HepG2 (cell line): ENCODE results near the gene PPP2R2D. TPM values are rescaled to one million over a fixed set of nuclear protein-coding genes. Genes with fewer than 3 reads are reported as not detected.

Experiments used
- CBX5 ChIP-seq: sonication (generic); formaldehyde crosslinking; IDR thresholded peaks from 2 replicates; pipeline ENCODE4 v1.4.0; 2020; ENCODE audit warnings: missing genetic modification reagents, borderline replicate concordance
- HES4 ChIP-seq: sonication (generic); formaldehyde crosslinking; IDR thresholded peaks from 2 replicates; pipeline ENCODE4 v1.9.0; 2021; ENCODE audit warnings: mild to moderate bottlenecking, missing genetic modification reagents, borderline replicate concordance
- HNRNPLL ChIP-seq: fragments of 200-400 bp; formaldehyde crosslinking; IDR thresholded peaks from 2 replicates; pipeline ENCODE4 v1.6.1; 2017; ENCODE audit warnings: mild to moderate bottlenecking, low read depth, low read length; ENCODE audit not compliant: poor library complexity, severe bottlenecking
- KDM6A ChIP-seq: IDR thresholded peaks from 2 replicates; pipeline ENCODE4 v1.6.1; 2016; ENCODE audit warnings: low read depth
- MAFG ChIP-seq: sonication (generic); formaldehyde crosslinking; IDR thresholded peaks from 2 replicates; pipeline ENCODE4 v1.5.1; 2020; ENCODE audit warnings: mild to moderate bottlenecking, missing genetic modification reagents
- MBNL3 ChIP-seq: fragments of 250-450 bp; sonication (Bioruptor Pico); conservative IDR thresholded peaks from 2 replicates; pipeline ENCODE4 v1.8.0; 2022; ENCODE audit warnings: mild to moderate bottlenecking, inconsistent platforms
- MTF2 ChIP-seq: sonication (generic); formaldehyde crosslinking; IDR thresholded peaks from 2 replicates; pipeline ENCODE4 v1.5.0; 2020; ENCODE audit warnings: missing genetic modification reagents, borderline replicate concordance
- MXD4 ChIP-seq: IDR thresholded peaks from 2 replicates; pipeline ENCODE4 v1.6.1; 2016; ENCODE audit warnings: mild to moderate bottlenecking, missing biosample characterization, missing genetic modification reagents
- SIN3B ChIP-seq: fragments of 150-350 bp; IDR thresholded peaks from 2 replicates; pipeline ENCODE4 v1.6.1; 2014; ENCODE audit warnings: low read length
- SMC3 ChIP-seq: IDR thresholded peaks from 2 replicates; pipeline ENCODE4 v1.6.1; 2011; ENCODE audit warnings: low read length, improper control_type of control experiment
- TCF7L2 ChIP-seq: IDR thresholded peaks from 2 replicates; pipeline ENCODE4 v1.6.1; 2011; ENCODE audit warnings: mild to moderate bottlenecking, low read depth, low read length, moderate library complexity
- TGIF2 ChIP-seq: IDR thresholded peaks from 2 replicates; pipeline ENCODE4 v1.6.1; 2016; ENCODE audit warnings: control low read depth, missing compliant biosample characterization
- XRCC5 ChIP-seq: fragments of 200-400 bp; formaldehyde crosslinking; optimal IDR thresholded peaks from 2 replicates; pipeline ENCODE3; 2017; ENCODE audit warnings: mild to moderate bottlenecking, low read length
- ZBTB33 ChIP-seq: sonication (generic); formaldehyde crosslinking; IDR thresholded peaks from 2 replicates; pipeline ENCODE4 v1.4.0; 2020; ENCODE audit warnings: missing genetic modification reagents
- ZFP1 ChIP-seq: IDR thresholded peaks from 2 replicates; pipeline ENCODE4 v1.6.1; 2016
- ZKSCAN8 ChIP-seq: IDR thresholded peaks from 2 replicates; pipeline ENCODE4 v1.6.1; 2016; ENCODE audit warnings: borderline replicate concordance, missing genetic modification reagents, missing compliant biosample characterization
- ZMAT3 ChIP-seq: sonication (generic); formaldehyde crosslinking; conservative IDR thresholded peaks from 2 replicates; pipeline ENCODE4 v1.7.0; 2021; ENCODE audit warnings: missing genetic modification reagents
- ZNF260 ChIP-seq: sonication (generic); formaldehyde crosslinking; IDR thresholded peaks from 2 replicates; pipeline ENCODE4 v1.4.0; 2020; ENCODE audit warnings: missing genetic modification reagents, low read depth, mild to moderate bottlenecking, borderline replicate concordance
- ZNF337 ChIP-seq: sonication (generic); formaldehyde crosslinking; IDR thresholded peaks from 2 replicates; pipeline ENCODE4 v1.5.1; 2020; ENCODE audit warnings: missing genetic modification reagents, low read depth, mild to moderate bottlenecking, borderline replicate concordance
- ZNF839 ChIP-seq: sonication (generic); formaldehyde crosslinking; IDR thresholded peaks from 2 replicates; pipeline ENCODE4 v1.4.0; 2020; ENCODE audit warnings: missing genetic modification reagents, mild to moderate bottlenecking, borderline replicate concordance
- ZNF883 ChIP-seq: sonication (generic); formaldehyde crosslinking; IDR thresholded peaks from 2 replicates; pipeline ENCODE4 v1.5.1; 2020; ENCODE audit warnings: mild to moderate bottlenecking, missing genetic modification reagents; ENCODE audit errors: not compliant biosample characterization
- polyA plus RNA-seq, 8 experiments: library from polyadenylated mRNA; depleted of rRNA in 3 of 8; stranded (reverse) in 7 of 8; unstranded in 1 of 8; fragments of >200 nt; fragmentation: Illumina TruSeq in 4 of 8; extraction: Trizol in 4 of 8; gene quantifications; 2 replicates each; pipeline versions ENCODE4 v1.2.1 to v1.2.3, GENCODE V29; 2011 to 2016; ENCODE audit warnings: low read depth in 4 of 8, missing spikeins in 1 of 8, mixed read lengths in 1 of 8; ENCODE audit not compliant: insufficient read depth in 1 of 8
- total RNA-seq, 5 experiments: library from RNA; depleted of rRNA; stranded (reverse); fragments of >200 nt; fragmentation: Illumina TruSeq; extraction: Trizol; gene quantifications; 2 replicates each; pipeline ENCODE4 v1.2.3, GENCODE V29; 2016; ENCODE audit warnings: low read depth in 1 of 5
- TF ChIP-seq, protein P1 (sequence below): sonication (generic); formaldehyde crosslinking; IDR thresholded peaks from 2 replicates; pipeline ENCODE4 v1.4.0; 2020; ENCODE audit warnings: missing genetic modification reagents; ENCODE audit errors: not compliant biosample characterization
- TF ChIP-seq, protein P2 (sequence below): sonication (generic); formaldehyde crosslinking; IDR thresholded peaks from 2 replicates; pipeline ENCODE4 v1.4.0; 2020; ENCODE audit warnings: missing genetic modification reagents
- TF ChIP-seq, protein P3 (sequence below): sonication (generic); formaldehyde crosslinking; IDR thresholded peaks from 2 replicates; pipeline ENCODE4 v1.4.0; 2020; ENCODE audit warnings: missing genetic modification reagents, borderline replicate concordance
- TF ChIP-seq, protein P4 (sequence below): sonication (generic); formaldehyde crosslinking; IDR thresholded peaks from 2 replicates; pipeline ENCODE4 v1.4.0; 2020; ENCODE audit warnings: missing genetic modification reagents

PPP2R2D gene
- total and polyA plus RNA-seq, 2 of the 13 experiments (the other 11 are each of a cell fraction or from before 2014, with no cell fraction given), result 32.7 to 33.2 TPM

DNA sequence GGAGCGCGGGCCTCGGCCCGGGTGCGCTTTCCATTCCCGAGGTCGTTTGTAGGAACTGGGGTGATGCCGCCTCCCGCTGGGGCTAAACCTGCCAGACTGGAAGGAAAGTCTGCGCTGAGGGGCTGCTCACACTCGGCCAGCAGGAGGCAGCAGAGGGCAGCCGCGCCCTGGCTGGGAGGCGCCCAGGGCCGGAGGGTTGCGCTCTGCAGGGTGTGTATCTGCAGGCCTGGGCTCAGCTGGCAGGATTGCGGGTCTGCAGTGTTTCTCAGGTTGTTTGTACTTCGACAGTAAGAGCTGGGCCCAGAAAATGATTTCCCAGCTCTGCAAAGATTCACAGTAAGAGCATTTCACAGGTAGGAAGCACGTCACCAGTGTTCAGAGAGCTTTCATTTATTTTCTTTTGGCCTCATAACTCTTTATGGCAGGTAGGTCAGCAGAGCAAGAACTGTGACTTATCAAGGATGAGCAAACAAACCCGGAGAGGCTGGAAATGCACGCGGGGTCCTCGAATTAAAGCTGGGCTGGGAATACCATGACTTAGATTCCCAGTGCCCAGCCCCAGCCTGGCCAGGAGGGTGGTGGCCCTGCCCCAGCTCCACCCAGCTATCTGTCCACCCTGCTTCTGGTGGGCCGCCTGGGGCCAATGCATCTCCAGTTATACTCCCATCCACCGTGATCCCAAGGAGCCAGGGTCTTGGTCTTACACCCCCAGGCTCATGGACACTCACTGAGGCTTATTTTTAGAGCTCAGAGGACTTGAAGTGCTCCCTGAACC lies 15.2 kb upstream of the PPP2R2D start (continued):
- TF ChIP-seq, protein P1, sequence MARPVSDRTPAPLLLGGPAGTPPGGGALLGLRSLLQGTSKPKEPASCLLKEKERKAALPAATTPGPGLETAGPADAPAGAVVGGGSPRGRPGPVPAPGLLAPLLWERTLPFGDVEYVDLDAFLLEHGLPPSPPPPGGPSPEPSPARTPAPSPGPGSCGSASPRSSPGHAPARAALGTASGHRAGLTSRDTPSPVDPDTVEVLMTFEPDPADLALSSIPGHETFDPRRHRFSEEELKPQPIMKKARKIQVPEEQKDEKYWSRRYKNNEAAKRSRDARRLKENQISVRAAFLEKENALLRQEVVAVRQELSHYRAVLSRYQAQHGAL (CRISPR knock-in tag), result no peak
- TF ChIP-seq MBNL3 (CRISPR knock-in tag), result no peak
- no peak for TF ChIP-seq KDM6A (CRISPR knock-in tag)
- TF ChIP-seq, protein P2, sequence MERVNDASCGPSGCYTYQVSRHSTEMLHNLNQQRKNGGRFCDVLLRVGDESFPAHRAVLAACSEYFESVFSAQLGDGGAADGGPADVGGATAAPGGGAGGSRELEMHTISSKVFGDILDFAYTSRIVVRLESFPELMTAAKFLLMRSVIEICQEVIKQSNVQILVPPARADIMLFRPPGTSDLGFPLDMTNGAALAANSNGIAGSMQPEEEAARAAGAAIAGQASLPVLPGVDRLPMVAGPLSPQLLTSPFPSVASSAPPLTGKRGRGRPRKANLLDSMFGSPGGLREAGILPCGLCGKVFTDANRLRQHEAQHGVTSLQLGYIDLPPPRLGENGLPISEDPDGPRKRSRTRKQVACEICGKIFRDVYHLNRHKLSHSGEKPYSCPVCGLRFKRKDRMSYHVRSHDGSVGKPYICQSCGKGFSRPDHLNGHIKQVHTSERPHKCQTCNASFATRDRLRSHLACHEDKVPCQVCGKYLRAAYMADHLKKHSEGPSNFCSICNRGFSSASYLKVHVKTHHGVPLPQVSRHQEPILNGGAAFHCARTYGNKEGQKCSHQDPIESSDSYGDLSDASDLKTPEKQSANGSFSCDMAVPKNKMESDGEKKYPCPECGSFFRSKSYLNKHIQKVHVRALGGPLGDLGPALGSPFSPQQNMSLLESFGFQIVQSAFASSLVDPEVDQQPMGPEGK (CRISPR knock-in tag), result peak; percentile 58; the same call in 1 of the 2 replicates
- TF ChIP-seq, protein P3, sequence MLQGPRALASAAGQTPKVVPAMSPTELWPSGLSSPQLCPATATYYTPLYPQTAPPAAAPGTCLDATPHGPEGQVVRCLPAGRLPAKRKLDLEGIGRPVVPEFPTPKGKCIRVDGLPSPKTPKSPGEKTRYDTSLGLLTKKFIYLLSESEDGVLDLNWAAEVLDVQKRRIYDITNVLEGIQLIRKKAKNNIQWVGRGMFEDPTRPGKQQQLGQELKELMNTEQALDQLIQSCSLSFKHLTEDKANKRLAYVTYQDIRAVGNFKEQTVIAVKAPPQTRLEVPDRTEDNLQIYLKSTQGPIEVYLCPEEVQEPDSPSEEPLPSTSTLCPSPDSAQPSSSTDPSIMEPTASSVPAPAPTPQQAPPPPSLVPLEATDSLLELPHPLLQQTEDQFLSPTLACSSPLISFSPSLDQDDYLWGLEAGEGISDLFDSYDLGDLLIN, result no peak
- no peak for TF ChIP-seq ZNF337
- no peak for TF ChIP-seq HES4 (CRISPR knock-in tag)
- TF ChIP-seq XRCC5, result peak; percentile 92
- TF ChIP-seq ZNF260 (CRISPR knock-in tag), result no peak
- no peak for TF ChIP-seq ZNF883
- TF ChIP-seq SIN3B, result no peak
- no peak for TF ChIP-seq ZFP1
- peak; percentile 65; the same call in 1 of the 2 replicates for TF ChIP-seq ZBTB33
- TF ChIP-seq HNRNPLL, result peak; percentile 37
- TF ChIP-seq TCF7L2, result no peak
- TF ChIP-seq MAFG (CRISPR knock-in tag), result no peak
- no peak for TF ChIP-seq TGIF2 (CRISPR knock-in tag)
- TF ChIP-seq, protein P4, sequence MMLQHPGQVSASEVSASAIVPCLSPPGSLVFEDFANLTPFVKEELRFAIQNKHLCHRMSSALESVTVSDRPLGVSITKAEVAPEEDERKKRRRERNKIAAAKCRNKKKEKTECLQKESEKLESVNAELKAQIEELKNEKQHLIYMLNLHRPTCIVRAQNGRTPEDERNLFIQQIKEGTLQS (CRISPR knock-in tag), result no peak
- TF ChIP-seq MTF2 (CRISPR knock-in tag), result no peak; the same call in 1 of the 2 replicates
- peak; percentile 56; the same call in 1 of the 2 replicates for TF ChIP-seq SMC3
- no peak for TF ChIP-seq ZMAT3 (CRISPR knock-in tag)
- peak; percentile 15; the same call in 1 of the 2 replicates for TF ChIP-seq CBX5 (CRISPR knock-in tag)
- no peak for TF ChIP-seq MXD4
- TF ChIP-seq ZNF839 (CRISPR knock-in tag), result no peak
- no peak for TF ChIP-seq ZKSCAN8
